ENCODE measurements around the gene TAGAP. TPM values are rescaled to one million over a fixed set of nuclear protein-coding genes. Genes with fewer than 3 reads are reported as not detected.

TAGAP gene
- total and polyA plus RNA-seq, 2 of the 8 experiments (the other 6 are each of a cell fraction or from before 2014, with no cell fraction given) = not detected

DNA sequence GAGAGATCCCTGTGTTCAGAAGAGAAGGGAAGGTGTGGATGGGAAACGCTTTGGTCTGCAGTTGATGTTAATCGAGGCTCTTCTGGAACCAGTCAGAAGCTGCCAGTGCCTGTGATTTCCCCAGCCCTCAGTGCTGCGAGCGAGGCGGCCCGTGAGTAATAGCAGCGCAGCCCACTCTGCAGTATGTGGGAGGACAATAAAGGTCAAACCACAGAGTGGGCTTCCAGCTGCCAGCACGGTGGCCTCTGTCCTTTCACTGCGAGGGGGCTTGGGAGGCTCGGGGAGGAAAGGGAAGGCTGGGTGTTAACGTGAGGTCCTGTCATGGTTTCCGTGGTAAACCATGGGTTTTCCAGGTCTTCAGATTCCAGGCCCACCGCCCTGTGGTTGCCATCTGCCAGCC is 32.3 kb upstream of the TAGAP start:
- H2BK5ac ChIP-seq (ENCODE audit: low read depth, low read length) = no peak overlapping the region

More for the DNA sequence above, 32.3 kb upstream of the TAGAP start:
- no peaks in the 10 kb centered on the region for H3K36me3 ChIP-seq (ENCODE audit: control insufficient read depth in 2 of 4, insufficient read depth in 4 of 4, low read length in 3 of 4)
- H3K4me3 ChIP-seq (ENCODE audit: extremely low read depth in 1 of 4, insufficient read depth in 2 of 4, low read depth in 3 of 4, low read length in 4 of 4) = no peak overlapping the region
- H4K91ac ChIP-seq (replicated peaks; ENCODE audit: insufficient read length, low read length) = no peak overlapping the region
- no peak for DNase-seq (ENCODE audit: low read depth in 1 of 2, low spot score in 2 of 2)
- H3K9ac ChIP-seq (replicated peaks in 1 of 4; ENCODE audit: extremely low read depth in 1 of 4, low read depth in 3 of 4, low read length in 3 of 4) = no peak overlapping the region
- H3K4me1 ChIP-seq (replicated peaks in 1 of 4; ENCODE audit: control insufficient read depth in 3 of 4, insufficient read depth in 4 of 4, low read length in 3 of 4) = no peaks in the 10 kb centered on the region
- no peak overlapping the region for H2AK5ac ChIP-seq (ENCODE audit: low read depth, low read length)
- no peak overlapping the region for H2BK20ac ChIP-seq (ENCODE audit: low read length)
- TF ChIP-seq TEAD4 (IDR thresholded peaks at IDR 0.05; ENCODE audit: low read depth, low read length) (no peak), SIX5 (IDR thresholded peaks at IDR 0.05; ENCODE audit: low read depth, low read length) (no peak), CBX8 (IDR thresholded peaks at IDR 0.05; ENCODE audit: borderline replicate concordance, low read depth, low read length) (no peak), EP300 (IDR thresholded peaks at IDR 0.05; ENCODE audit: borderline replicate concordance in 1 of 2, low read depth in 2 of 2, low read length in 2 of 2) (no peak), EGR1 (IDR thresholded peaks at IDR 0.05; ENCODE audit: borderline replicate concordance, low read depth, low read length) (no peak), CREB1 (IDR thresholded peaks at IDR 0.05) (no peak), POU5F1 (IDR thresholded peaks at IDR 0.05; ENCODE audit: low read depth, low read length) (no peak), SIN3A (conservative IDR thresholded peaks at IDR 0.05 in 1 of 2, IDR thresholded peaks at IDR 0.05 in 1 of 2; ENCODE audit: low read depth in 1 of 2, low read length in 2 of 2) (no peak), TCF12 (IDR thresholded peaks at IDR 0.05; ENCODE audit: low read depth, low read length) (no peak), FOSL1 (IDR thresholded peaks at IDR 0.05; ENCODE audit: insufficient read depth, low read depth, low read length) (no peak)
- H3K9me3 ChIP-seq (ENCODE audit: insufficient read depth in 2 of 2, low read depth in 1 of 2, low read length in 1 of 2) = no peaks in the 10 kb centered on the region
- no peak overlapping the region for H2BK12ac ChIP-seq (ENCODE audit: low read depth, low read length)
- CTCF ChIA-PET (ENCODE audit: partially characterized antibody) = interaction anchor here (0.6 to 2.4 kb wide), 2 partner anchors 27 to 35 kb away, joined by 3 to 20 read pairs; no protein-coding TSS in a partner anchor
- H3K4ac ChIP-seq (replicated peaks; ENCODE audit: insufficient read length, low read depth, low read length) = no peak overlapping the region
- H3K56ac ChIP-seq (replicated peaks; ENCODE audit: insufficient read length, low read depth, low read length) = no peak overlapping the region
- 0 out of 2 replicates have a peak, but pooled peaks cover 2% of the 10 kb centered on the region for H3K23me2 ChIP-seq (ENCODE audit: low read depth, low read length)
- no peak overlapping the region for H3K18ac ChIP-seq (ENCODE audit: extremely low read depth, low read length)
- H3K23ac ChIP-seq (ENCODE audit: insufficient read length) = no peak overlapping the region
- no peaks in the 10 kb centered on the region for H4K20me1 ChIP-seq (replicated peaks in 1 of 2; ENCODE audit: control insufficient read depth in 1 of 2, insufficient read depth in 2 of 2, low read length in 2 of 2)
- H4K8ac ChIP-seq (ENCODE audit: extremely low read depth, insufficient read depth, low read length) = peak overlapping the region; percentile 51; the same call in 1 of the 2 replicates
- H4K5ac ChIP-seq (ENCODE audit: insufficient read length, low read depth, low read length) = no peak overlapping the region
- H3K14ac ChIP-seq (ENCODE audit: insufficient read length) = no peak overlapping the region
- no peak overlapping the region for H3K27ac ChIP-seq (ENCODE audit: low read depth, low read length)
- no peaks in the 10 kb centered on the region for H3K79me1 ChIP-seq (ENCODE audit: low read depth, low read length)
- WGBS, 2 experiments (ENCODE audit: extremely low coverage in 1 of 2, insufficient coverage in 1 of 2, insufficient read length in 1 of 2, insufficient replicate concordance in 2 of 2, low coverage in 1 of 2, low lambda C conversion rate in 2 of 2, missing lambda C conversion rate in 1 of 2) = 86% methylated on average over 12 of the region's 13 CpGs; no CpG with 5 or more reads in 1 of the 2 experiments
- FAIRE-seq = no peak
- no peak overlapping the region for H3K4me2 ChIP-seq (ENCODE audit: insufficient read depth in 1 of 2, low read depth in 2 of 2, low read length in 2 of 2)
- no peak overlapping the region for H2BK15ac ChIP-seq (ENCODE audit: low read length)
- no peak overlapping the region for H2AFZ ChIP-seq (ENCODE audit: low read length)
- H3K27me3 ChIP-seq (replicated peaks in 1 of 4; ENCODE audit: control insufficient read depth in 3 of 4, extremely low read depth in 1 of 4, insufficient read depth in 3 of 4, low read length in 3 of 4) = peaks cover 0 to 3% (median 0%) of the 10 kb centered on the region in 4 experiments; a peak in 1 of 7 replicates
- H2BK120ac ChIP-seq (replicated peaks; ENCODE audit: low read depth, low read length) = no peak overlapping the region
- POLR2A ChIA-PET (ENCODE audit: partially characterized antibody) = no interaction called here
- no peaks in the 10 kb centered on the region for H3K79me2 ChIP-seq (ENCODE audit: control insufficient read depth in 1 of 2, insufficient read depth in 2 of 2, low read length in 2 of 2)
